HepG2 (cell line): ENCODE data around the gene CCDC167. TPM values are rescaled to one million over a fixed set of nuclear protein-coding genes. Genes with fewer than 3 reads are reported as not detected.

Experiments
- ATAC-seq: fragments of 200-7000 bp; cut with Tn5 transposase; 3 replicates; pipeline ENCODE4 v1.9.1; 2020; ENCODE audit warnings: mild to moderate bottlenecking, moderate library complexity
- BruUV-seq: library from RNA; stranded (reverse); fragments of 400-500 nt; replicated peaks from 2 replicates; lab custom pipeline; 2021; lab: Mats Ljungman, UMichigan
- CTCF ChIA-PET: fragments of 300-600 bp; formaldehyde crosslinking; extraction: SDS; loops from one replicate; lab custom pipeline; 2021; ENCODE audit warnings: low total read pairs, inconsistent platforms, low intra/inter-chr PET ratio; lab: Yijun Ruan, JAX
- POLR2A ChIA-PET: fragments of 350-600 bp; sonication (Branson Sonifier 250); formaldehyde crosslinking; loops from one replicate; lab custom pipeline; 2020; ENCODE audit warnings: antibody characterized with exemption, inconsistent platforms; lab: Yijun Ruan, JAX
- DNase-seq: peaks from one replicate; pipeline ENCODE4 v3.0.0-alpha.2; 2015; ENCODE audit warnings: low spot score
- FAIRE-seq: peaks from 3 replicates; lab custom pipeline; 2011; peaks lifted over from hg19 to GRCh38; lab: Jason Lieb, UNC
- H2AFZ ChIP-seq: one replicate; pipeline ENCODE4 v1.6.1; 2011; ENCODE audit warnings: low read length, inconsistent platforms
- H3K27ac ChIP-seq: fragments of 300-600 bp; 3 replicates; pipeline ENCODE4 v1.8.0; 2011; ENCODE audit warnings: mixed run types, mild to moderate bottlenecking, mixed read lengths, low read length, inconsistent platforms; ENCODE audit not compliant: insufficient read depth; ENCODE audit errors: extremely low read length
- H3K27me3 ChIP-seq, 2 experiments: fragments of 200-600 bp in 1 of 2; 2 replicates in 1 of 2; 3 replicates in 1 of 2; pipeline versions ENCODE4 v1.6.0 to v1.8.0; 2011; ENCODE audit warnings: low read length in 2 of 2, mild to moderate bottlenecking in 2 of 2, moderate library complexity in 2 of 2, inconsistent platforms in 1 of 2; ENCODE audit not compliant: insufficient read depth in 2 of 2, control insufficient read depth in 1 of 2
- H3K36me3 ChIP-seq, 2 experiments: fragments of 200-600 bp in 1 of 2; replicated peaks in 1 of 2; 2 replicates in 1 of 2; 3 replicates in 1 of 2; pipeline versions ENCODE4 v1.5.1 to v1.8.0; 2011; ENCODE audit warnings: low read length in 2 of 2, inconsistent platforms in 1 of 2; ENCODE audit not compliant: insufficient read depth in 2 of 2, control insufficient read depth in 1 of 2
- H3K4me1 ChIP-seq: 2 replicates; pipeline ENCODE4 v1.5.1; 2012; ENCODE audit warnings: low read length, inconsistent platforms; ENCODE audit not compliant: insufficient read depth
- H3K4me2 ChIP-seq: 2 replicates; pipeline ENCODE4 v1.6.0; 2011; ENCODE audit warnings: low read depth, low read length, inconsistent platforms
- H3K4me3 ChIP-seq, 3 experiments: fragments of 200-600 bp in 1 of 3; sonication (generic), shearing (Covaris generic) in 1 of 3; replicated peaks in 1 of 3; 2 replicates each; pipeline ENCODE4 v1.5.1; 2011 to 2016; ENCODE audit warnings: low read length in 3 of 3, inconsistent platforms in 2 of 3, low read depth in 2 of 3, mild to moderate bottlenecking in 2 of 3, control low read depth in 1 of 3, mixed read lengths in 1 of 3; ENCODE audit not compliant: insufficient read depth in 1 of 3
- H3K79me2 ChIP-seq: one replicate; pipeline ENCODE4 v1.6.1; 2011; ENCODE audit warnings: low read length, inconsistent platforms; ENCODE audit not compliant: insufficient read depth
- H3K9ac ChIP-seq: 2 replicates; pipeline ENCODE4 v1.6.0; 2011; ENCODE audit warnings: mild to moderate bottlenecking, low read depth, low read length, inconsistent platforms; ENCODE audit not compliant: insufficient read depth
- H3K9me3 ChIP-seq: 2 replicates; pipeline ENCODE4 v1.5.1; 2012; ENCODE audit warnings: mild to moderate bottlenecking, low read length
- H4K20me1 ChIP-seq: 2 replicates; pipeline ENCODE4 v1.6.0; 2011; ENCODE audit warnings: inconsistent platforms, mild to moderate bottlenecking, low read length, moderate library complexity; ENCODE audit not compliant: insufficient read depth
- DPF2 ChIP-seq: sonication (generic); formaldehyde crosslinking; IDR thresholded peaks from 2 replicates; pipeline ENCODE4 v1.4.0; 2020; ENCODE audit warnings: mild to moderate bottlenecking, low read depth, missing genetic modification reagents, borderline replicate concordance
- ERF ChIP-seq: IDR thresholded peaks from 2 replicates; pipeline ENCODE4 v1.6.1; 2018; ENCODE audit warnings: missing biosample characterization, missing genetic modification reagents
- EZH2 ChIP-seq: conservative IDR thresholded peaks from 2 replicates; pipeline ENCODE4 v1.6.1; 2012; ENCODE audit warnings: mild to moderate bottlenecking, low read depth, low read length, moderate library complexity
- TEAD3 ChIP-seq: optimal IDR thresholded peaks from 2 replicates; pipeline ENCODE3; 2016; ENCODE audit warnings: borderline replicate concordance
- ZBTB20 ChIP-seq: sonication (generic); formaldehyde crosslinking; IDR thresholded peaks from 2 replicates; pipeline ENCODE4 v1.8.1; 2023; ENCODE audit warnings: missing genetic modification reagents, low read depth, mild to moderate bottlenecking, borderline replicate concordance
- ZFY ChIP-seq: sonication (generic); formaldehyde crosslinking; IDR thresholded peaks from 2 replicates; pipeline ENCODE4 v1.4.0; 2020; ENCODE audit warnings: missing genetic modification reagents
- ZNF746 ChIP-seq: sonication (generic); formaldehyde crosslinking; IDR thresholded peaks from 2 replicates; pipeline ENCODE4 v1.8.0; 2022; ENCODE audit warnings: mild to moderate bottlenecking, missing genetic modification reagents
- WGBS: methylation state at CpG from one replicate; pipeline ENCODE4 v1.1.6; 2017; ENCODE audit warnings: low lambda C conversion rate; 5-methylcytosine and 5-hydroxymethylcytosine counted together
- in situ Hi-C: cut with HindIII; loops from 2 replicates; pipeline ENCODE4 v1.10.0; 2017; ENCODE audit warnings: low pct_unique_long_range_greater_than_20kb; ENCODE audit not compliant: extremely low pct_ligation_motif_present
- intact Hi-C: fragments of 100-400 bp; cut with micrococcal nuclease; formaldehyde crosslinking; loops from one replicate; pipeline ENCODE4 v1.10.0; 2022; ENCODE audit not compliant: unreplicated experiment
- polyA plus RNA-seq, 8 experiments: library from polyadenylated mRNA; depleted of rRNA in 3 of 8; stranded (reverse) in 7 of 8; unstranded in 1 of 8; fragments of >200 nt; fragmentation: Illumina TruSeq in 4 of 8; extraction: Trizol in 4 of 8; gene quantifications; 2 replicates each; pipeline versions ENCODE4 v1.2.1 to v1.2.3, GENCODE V29; 2011 to 2016; ENCODE audit warnings: low read depth in 4 of 8, missing spikeins in 1 of 8, mixed read lengths in 1 of 8; ENCODE audit not compliant: insufficient read depth in 1 of 8
- total RNA-seq, 5 experiments: library from RNA; depleted of rRNA; stranded (reverse); fragments of >200 nt; fragmentation: Illumina TruSeq; extraction: Trizol; gene quantifications; 2 replicates each; pipeline ENCODE4 v1.2.3, GENCODE V29; 2016; ENCODE audit warnings: low read depth in 1 of 5
- TF ChIP-seq, protein P1 (sequence below): sonication (generic); formaldehyde crosslinking; IDR thresholded peaks from 2 replicates; pipeline ENCODE4 v1.5.0; 2020; ENCODE audit warnings: missing genetic modification reagents
- TF ChIP-seq, protein P2 (sequence below): IDR thresholded peaks from 2 replicates; pipeline ENCODE4 v1.6.1; 2016; ENCODE audit warnings: low read depth

Gene CCDC167
- total and polyA plus RNA-seq, 2 of the 13 experiments (the other 11 are each of a cell fraction or from before 2014, with no cell fraction given) = 48.4 to 66.8 TPM

DNA sequence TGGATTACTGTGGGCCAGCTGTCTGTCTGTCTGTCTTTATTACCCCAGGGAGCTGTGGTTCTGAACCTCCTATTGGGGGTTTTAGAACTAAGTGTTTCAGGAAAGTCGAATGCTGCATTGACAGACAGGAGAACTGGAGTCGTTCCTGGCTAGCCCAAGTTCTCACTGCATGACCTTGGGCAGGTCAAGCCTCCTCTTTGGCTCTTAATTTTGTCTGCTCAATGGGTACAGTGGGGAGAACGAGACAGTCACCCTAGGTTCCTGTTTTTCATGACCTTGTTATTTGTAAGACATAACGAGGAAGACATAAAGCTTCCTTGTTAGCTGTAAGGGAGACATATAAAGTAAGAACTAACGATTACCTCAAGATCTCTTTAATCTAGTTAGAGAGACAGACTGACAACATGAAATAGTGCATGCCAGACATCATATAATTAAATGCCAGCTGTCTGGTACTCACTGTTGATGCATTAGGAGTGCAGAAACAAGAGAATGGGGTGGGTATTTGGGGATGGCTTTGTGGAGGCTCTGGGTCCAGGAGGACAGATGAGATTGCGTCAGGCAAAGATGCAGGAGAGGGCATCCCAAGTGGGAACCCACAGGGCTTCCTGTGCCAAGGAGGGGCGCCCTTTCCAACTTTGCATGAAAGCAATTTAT, 3.7 kb upstream of the CCDC167 start:
- in situ Hi-C loops = no loop called here
- intact Hi-C loops = no loop called here
- Histone ChIP-seq H4K20me1 (no peaks in the 10 kb centered on the region), H3K4me3 (no peak overlapping the region), H3K9ac (no peak overlapping the region), H3K27ac (no peak overlapping the region), H3K9me3 (no peaks in the 10 kb centered on the region), H3K27me3 (peaks cover 0 to 3% of the 10 kb centered on the region in 2 experiments; a peak in 1 of 5 replicates), H3K4me1 (peaks cover 35% of the 10 kb centered on the region), H3K36me3 (no peaks in the 10 kb centered on the region), H2AFZ (no peak overlapping the region), H3K4me2 (no peak overlapping the region), H3K79me2 (peaks cover 5% of the 10 kb centered on the region)
- DNase-seq (no peak), FAIRE-seq (no peak), ATAC-seq (no peak)
- ChIA-PET POLR2A (no interaction called here), CTCF (no interaction called here)
- BruUV-seq = no TSS peak
- 31% methylated on average over 7 of the region's 7 CpGs for WGBS
- no peak for TF ChIP-seq EZH2
- no peak for TF ChIP-seq TEAD3 (CRISPR knock-in tag)
- no peak for TF ChIP-seq ERF (CRISPR knock-in tag)
- no peak for TF ChIP-seq ZNF746 (CRISPR knock-in tag)
- no peak for TF ChIP-seq ZFY (CRISPR knock-in tag)
- TF ChIP-seq DPF2 (CRISPR knock-in tag) = no peak
- TF ChIP-seq, protein P1, sequence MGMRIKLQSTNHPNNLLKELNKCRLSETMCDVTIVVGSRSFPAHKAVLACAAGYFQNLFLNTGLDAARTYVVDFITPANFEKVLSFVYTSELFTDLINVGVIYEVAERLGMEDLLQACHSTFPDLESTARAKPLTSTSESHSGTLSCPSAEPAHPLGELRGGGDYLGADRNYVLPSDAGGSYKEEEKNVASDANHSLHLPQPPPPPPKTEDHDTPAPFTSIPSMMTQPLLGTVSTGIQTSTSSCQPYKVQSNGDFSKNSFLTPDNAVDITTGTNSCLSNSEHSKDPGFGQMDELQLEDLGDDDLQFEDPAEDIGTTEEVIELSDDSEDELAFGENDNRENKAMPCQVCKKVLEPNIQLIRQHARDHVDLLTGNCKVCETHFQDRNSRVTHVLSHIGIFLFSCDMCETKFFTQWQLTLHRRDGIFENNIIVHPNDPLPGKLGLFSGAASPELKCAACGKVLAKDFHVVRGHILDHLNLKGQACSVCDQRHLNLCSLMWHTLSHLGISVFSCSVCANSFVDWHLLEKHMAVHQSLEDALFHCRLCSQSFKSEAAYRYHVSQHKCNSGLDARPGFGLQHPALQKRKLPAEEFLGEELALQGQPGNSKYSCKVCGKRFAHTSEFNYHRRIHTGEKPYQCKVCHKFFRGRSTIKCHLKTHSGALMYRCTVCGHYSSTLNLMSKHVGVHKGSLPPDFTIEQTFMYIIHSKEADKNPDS (CRISPR knock-in tag) = no peak
- TF ChIP-seq ZBTB20 = no peak
- TF ChIP-seq, protein P2, sequence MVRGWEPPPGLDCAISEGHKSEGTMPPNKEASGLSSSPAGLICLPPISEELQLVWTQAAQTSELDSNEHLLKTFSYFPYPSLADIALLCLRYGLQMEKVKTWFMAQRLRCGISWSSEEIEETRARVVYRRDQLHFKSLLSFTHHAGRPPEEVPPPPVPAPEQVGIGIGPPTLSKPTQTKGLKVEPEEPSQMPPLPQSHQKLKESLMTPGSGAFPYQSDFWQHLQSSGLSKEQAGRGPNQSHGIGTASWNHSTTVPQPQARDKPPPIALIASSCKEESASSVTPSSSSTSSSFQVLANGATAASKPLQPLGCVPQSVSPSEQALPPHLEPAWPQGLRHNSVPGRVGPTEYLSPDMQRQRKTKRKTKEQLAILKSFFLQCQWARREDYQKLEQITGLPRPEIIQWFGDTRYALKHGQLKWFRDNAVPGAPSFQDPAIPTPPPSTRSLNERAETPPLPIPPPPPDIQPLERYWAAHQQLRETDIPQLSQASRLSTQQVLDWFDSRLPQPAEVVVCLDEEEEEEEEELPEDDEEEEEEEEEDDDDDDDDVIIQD (CRISPR knock-in tag) = no peak
